Vagina (tissue), 2 donors: ENCODE data around the gene RPP14. TPM values are rescaled to one million over a fixed set of nuclear protein-coding genes. Genes with fewer than 3 reads are reported as not detected.
A peak's percentile ranks its signal among the peaks of the same experiment; 100 is the strongest.

Source experiments
- DNase-seq, 2 donors: peaks; one replicate each; pipeline ENCODE4 v3.0.0-alpha.2; 2017; ENCODE audit errors: extremely low spot score in 2 of 2
- H3K27ac ChIP-seq: fragments of 200-600 bp; sonication (generic); one replicate; pipeline ENCODE4 v1.5.1; 2019
- H3K27me3 ChIP-seq: fragments of 200-600 bp; sonication (generic); one replicate; pipeline ENCODE4 v1.5.1; 2019
- H3K36me3 ChIP-seq, 2 donors: fragments of 200-600 bp; sonication (generic); one replicate each; pipeline ENCODE4 v1.5.1; 2017 to 2019
- H3K4me1 ChIP-seq: fragments of 200-600 bp; sonication (generic); one replicate; pipeline ENCODE4 v1.5.1; 2019
- H3K4me3 ChIP-seq, 2 donors: fragments of 200-600 bp; sonication (generic); 1 replicate in 1 of 2; 2 replicates in 1 of 2; pipeline ENCODE4 v1.5.1; 2016 to 2019
- H3K9me3 ChIP-seq: fragments of 200-600 bp; sonication (generic); one replicate; pipeline ENCODE4 v1.5.1; 2019
- POLR2A ChIP-seq, 2 donors: fragments of 450-650 bp; IDR thresholded peaks; one replicate each; pipeline ENCODE4 v1.6.1; 2017; ENCODE audit warnings: antibody characterized with exemption in 2 of 2, mild to moderate bottlenecking in 2 of 2, moderate library complexity in 2 of 2
- POLR2AphosphoS5 ChIP-seq, 2 donors: sonication (generic); formaldehyde crosslinking; IDR thresholded peaks; one replicate each; pipeline ENCODE4 v1.9.0; 2017; ENCODE audit warnings: antibody characterized with exemption in 2 of 2, mild to moderate bottlenecking in 2 of 2, low read depth in 1 of 2; ENCODE audit not compliant: insufficient read depth in 1 of 2
- intact Hi-C: fragments of 100-400 bp; cut with DNase I; formaldehyde crosslinking; loops from one replicate; pipeline ENCODE4 v1.15.1; 2023
- total RNA-seq: library from RNA; depleted of rRNA; stranded (reverse); fragments of >200 nt; gene quantifications from one replicate; pipeline ENCODE4 v1.2.3, GENCODE V29; 2016
- TF ChIP-seq, protein P1 (sequence below), 3 experiments: fragments of 450-650 bp in 2 of 3; fragments of 200-600 bp in 1 of 3; sonication (generic) in 1 of 3; IDR thresholded peaks; one replicate each; pipeline ENCODE4 v1.5.1; 2017 to 2019; ENCODE audit warnings: antibody characterized with exemption in 3 of 3, mild to moderate bottlenecking in 2 of 3, moderate library complexity in 2 of 3

Gene RPP14
- total RNA-seq, 1 donor from 2014 or later = 16.9 TPM

DNA sequence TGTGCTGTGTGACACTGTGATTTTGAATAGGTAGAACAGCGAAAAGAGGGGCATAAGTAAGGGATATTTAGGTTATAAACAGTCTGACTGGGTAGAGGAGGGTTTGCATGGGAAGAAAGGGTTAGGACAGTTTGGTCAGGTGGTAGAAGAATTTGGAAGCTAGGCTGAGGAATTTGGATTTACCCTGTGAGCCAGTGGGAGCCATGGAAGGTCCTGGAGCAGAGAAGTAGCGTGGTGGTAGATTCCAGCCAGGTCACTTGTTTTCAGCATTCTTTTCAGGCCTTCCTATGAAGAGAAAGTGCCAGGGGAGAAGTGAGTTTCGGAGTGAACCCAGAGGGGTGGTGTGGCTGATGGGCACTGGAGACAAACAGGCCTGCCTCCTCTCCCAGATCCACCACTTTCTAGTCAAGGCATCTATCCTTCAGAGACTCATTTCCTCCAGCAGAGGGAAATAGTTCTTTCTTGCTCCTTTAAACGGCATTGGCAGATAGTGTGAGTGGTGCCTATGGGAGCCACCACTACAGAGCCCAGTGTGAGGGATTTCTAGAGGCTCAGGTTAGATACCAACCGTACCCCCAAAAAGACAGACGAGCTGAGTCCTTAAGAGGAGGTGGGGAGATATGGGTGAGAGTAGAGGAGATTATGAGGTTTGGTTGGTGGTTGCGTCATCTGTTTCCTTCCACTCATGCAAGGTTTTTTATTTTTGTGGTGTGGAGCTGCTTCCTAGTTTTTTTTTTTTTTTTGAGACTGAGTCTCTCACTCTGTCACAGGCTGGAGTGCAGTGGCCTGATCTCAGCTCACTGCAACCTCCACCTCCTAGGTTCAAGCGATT lies 47.9 kb downstream of the RPP14 start:
- no peaks in the 10 kb centered on the region for H3K27me3 ChIP-seq
- no peak overlapping the region for H3K27ac ChIP-seq
- DNase-seq = no peak
- intact Hi-C loops = no loop called here
- H3K36me3 ChIP-seq = no peaks in the 10 kb centered on the region
- H3K4me3 ChIP-seq = no peak overlapping the region
- peaks cover 52% of the 10 kb centered on the region for H3K4me1 ChIP-seq
- H3K9me3 ChIP-seq = no peaks in the 10 kb centered on the region
- no peak for TF ChIP-seq POLR2A (IDR thresholded peaks at IDR 0.05)
- no peak for TF ChIP-seq POLR2AphosphoS5 (IDR thresholded peaks at IDR 0.05; ENCODE audit: insufficient read depth in 1 of 2, low read depth in 1 of 2)
- TF ChIP-seq, protein P1, sequence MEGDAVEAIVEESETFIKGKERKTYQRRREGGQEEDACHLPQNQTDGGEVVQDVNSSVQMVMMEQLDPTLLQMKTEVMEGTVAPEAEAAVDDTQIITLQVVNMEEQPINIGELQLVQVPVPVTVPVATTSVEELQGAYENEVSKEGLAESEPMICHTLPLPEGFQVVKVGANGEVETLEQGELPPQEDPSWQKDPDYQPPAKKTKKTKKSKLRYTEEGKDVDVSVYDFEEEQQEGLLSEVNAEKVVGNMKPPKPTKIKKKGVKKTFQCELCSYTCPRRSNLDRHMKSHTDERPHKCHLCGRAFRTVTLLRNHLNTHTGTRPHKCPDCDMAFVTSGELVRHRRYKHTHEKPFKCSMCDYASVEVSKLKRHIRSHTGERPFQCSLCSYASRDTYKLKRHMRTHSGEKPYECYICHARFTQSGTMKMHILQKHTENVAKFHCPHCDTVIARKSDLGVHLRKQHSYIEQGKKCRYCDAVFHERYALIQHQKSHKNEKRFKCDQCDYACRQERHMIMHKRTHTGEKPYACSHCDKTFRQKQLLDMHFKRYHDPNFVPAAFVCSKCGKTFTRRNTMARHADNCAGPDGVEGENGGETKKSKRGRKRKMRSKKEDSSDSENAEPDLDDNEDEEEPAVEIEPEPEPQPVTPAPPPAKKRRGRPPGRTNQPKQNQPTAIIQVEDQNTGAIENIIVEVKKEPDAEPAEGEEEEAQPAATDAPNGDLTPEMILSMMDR (IDR thresholded peaks at IDR 0.05) = no peak

DNA sequence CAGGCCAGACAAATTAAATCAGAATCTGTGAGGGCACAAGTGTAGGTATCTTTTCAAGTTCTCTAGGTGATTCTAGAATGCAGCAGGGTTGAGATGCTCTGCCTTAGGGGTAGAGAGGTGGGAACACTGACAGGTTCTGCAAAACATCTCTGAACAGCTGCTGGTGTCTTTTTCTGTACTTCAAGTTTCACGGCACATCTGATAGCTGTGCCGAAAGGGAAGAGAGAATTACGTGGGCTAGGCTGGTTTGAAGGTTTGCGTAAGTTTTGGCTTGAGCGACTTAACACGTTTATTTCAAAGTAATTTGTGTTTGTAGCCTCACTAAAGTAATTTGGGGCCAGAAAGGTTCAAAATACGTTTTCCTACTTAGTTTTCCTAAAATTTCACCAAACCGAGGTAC lies 49.1 kb downstream of the RPP14 start:
- no peak overlapping the region for H3K4me3 ChIP-seq
- H3K4me1 ChIP-seq = peaks cover 43% of the 10 kb centered on the region
- H3K27ac ChIP-seq = no peak overlapping the region
- DNase-seq = no peak
- TF ChIP-seq POLR2AphosphoS5 (IDR thresholded peaks at IDR 0.05; ENCODE audit: insufficient read depth in 1 of 2, low read depth in 1 of 2) = no peak
- no peaks in the 10 kb centered on the region for H3K9me3 ChIP-seq
- no peaks in the 10 kb centered on the region for H3K36me3 ChIP-seq
- no peaks in the 10 kb centered on the region for H3K27me3 ChIP-seq
- intact Hi-C loops = no loop called here

DNA sequence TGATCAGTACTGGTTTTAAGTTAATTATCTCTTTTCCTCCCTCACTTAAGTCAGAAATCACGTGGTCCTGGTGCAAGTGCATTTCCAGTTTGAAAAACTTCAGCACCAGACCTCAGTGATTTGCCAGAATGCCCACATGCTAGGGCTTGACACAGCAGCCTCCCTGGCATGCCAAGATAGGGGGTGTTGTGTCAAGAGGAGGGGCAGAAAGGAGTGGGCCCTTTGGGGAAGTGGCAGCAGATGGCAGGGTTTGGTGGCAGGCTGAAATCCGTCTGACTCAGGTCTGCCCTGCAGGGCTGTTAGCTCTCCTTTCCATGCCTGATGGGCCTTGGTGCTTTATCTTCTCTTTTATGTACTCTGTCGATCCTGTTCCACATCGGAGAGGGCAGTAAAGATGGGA lies 50.0 kb downstream of the RPP14 start:
- Histone ChIP-seq H3K27me3 (no peaks in the 10 kb centered on the region), H3K9me3 (no peaks in the 10 kb centered on the region), H3K36me3 (no peaks in the 10 kb centered on the region), H3K27ac (peak overlapping the region; percentile 44), H3K4me3 (no peak overlapping the region), H3K4me1 (peaks cover 34% of the 10 kb centered on the region)
- DNase-seq = no peak
- intact Hi-C loops = no loop called here
- no peak for TF ChIP-seq POLR2AphosphoS5 (IDR thresholded peaks at IDR 0.05; ENCODE audit: insufficient read depth in 1 of 2, low read depth in 1 of 2)
- no peak for TF ChIP-seq POLR2A (IDR thresholded peaks at IDR 0.05)
- TF ChIP-seq, protein P1 (IDR thresholded peaks at IDR 0.05) = no peak

DNA sequence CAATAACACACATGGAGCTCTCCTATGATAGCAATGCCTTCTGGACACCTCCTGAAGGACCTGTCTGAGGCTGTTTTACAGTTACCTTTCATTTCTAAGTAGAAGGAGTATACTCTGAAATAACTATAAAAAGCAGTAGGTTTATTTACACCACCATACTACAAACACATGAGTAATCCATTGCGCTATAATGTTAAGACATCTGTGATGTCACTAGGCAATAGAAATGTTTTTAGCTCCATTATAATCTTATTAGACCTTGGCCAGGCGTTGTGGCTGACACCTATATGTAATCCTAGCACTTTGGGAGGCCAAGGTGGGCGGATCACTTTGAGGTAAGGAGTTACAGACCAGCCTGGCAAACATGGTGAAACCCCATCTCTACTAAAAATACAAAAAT lies 51.4 kb downstream of the RPP14 start:
- intact Hi-C loops = no loop called here
- no peak overlapping the region for H3K4me3 ChIP-seq
- no peak overlapping the region for H3K27ac ChIP-seq
- peaks cover 24% of the 10 kb centered on the region for H3K4me1 ChIP-seq
- no peaks in the 10 kb centered on the region for H3K9me3 ChIP-seq
- DNase-seq = no peak
- no peaks in the 10 kb centered on the region for H3K36me3 ChIP-seq
- H3K27me3 ChIP-seq = no peaks in the 10 kb centered on the region
- TF ChIP-seq POLR2A (IDR thresholded peaks at IDR 0.05) (no peak), POLR2AphosphoS5 (IDR thresholded peaks at IDR 0.05; ENCODE audit: insufficient read depth in 1 of 2, low read depth in 1 of 2) (no peak)
- TF ChIP-seq, protein P1 (IDR thresholded peaks at IDR 0.05) = no peak

DNA sequence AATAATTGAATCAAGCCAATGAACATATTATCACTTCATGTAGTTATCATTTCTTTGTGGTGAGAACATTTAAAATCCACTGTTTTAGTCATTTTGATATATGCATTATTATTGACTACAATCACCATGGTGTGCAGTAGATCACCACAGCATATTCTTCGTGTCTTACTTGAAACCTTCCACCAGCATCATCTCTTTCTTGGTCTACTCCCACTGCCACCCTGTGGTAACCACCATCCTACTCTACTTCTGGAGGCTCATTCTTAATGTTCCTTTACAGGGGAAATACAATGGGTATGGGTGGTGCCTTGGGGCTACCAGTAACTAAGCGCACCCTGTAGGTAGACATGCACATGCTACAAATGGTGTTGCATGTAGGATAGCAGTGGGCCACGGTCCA lies 52.0 kb downstream of the RPP14 start:
- H3K36me3 ChIP-seq = no peaks in the 10 kb centered on the region
- H3K9me3 ChIP-seq = no peaks in the 10 kb centered on the region
- peaks cover 24% of the 10 kb centered on the region for H3K4me1 ChIP-seq
- H3K27ac ChIP-seq = no peak overlapping the region
- H3K4me3 ChIP-seq = no peak overlapping the region
- DNase-seq = no peak
- no peak for TF ChIP-seq POLR2A (IDR thresholded peaks at IDR 0.05)
- TF ChIP-seq POLR2AphosphoS5 (IDR thresholded peaks at IDR 0.05; ENCODE audit: insufficient read depth in 1 of 2, low read depth in 1 of 2) = no peak
- TF ChIP-seq, protein P1 (IDR thresholded peaks at IDR 0.05) = no peak
- intact Hi-C loops = no loop called here
- no peaks in the 10 kb centered on the region for H3K27me3 ChIP-seq
